ENCODE measurements around the gene MST1.

DNA sequence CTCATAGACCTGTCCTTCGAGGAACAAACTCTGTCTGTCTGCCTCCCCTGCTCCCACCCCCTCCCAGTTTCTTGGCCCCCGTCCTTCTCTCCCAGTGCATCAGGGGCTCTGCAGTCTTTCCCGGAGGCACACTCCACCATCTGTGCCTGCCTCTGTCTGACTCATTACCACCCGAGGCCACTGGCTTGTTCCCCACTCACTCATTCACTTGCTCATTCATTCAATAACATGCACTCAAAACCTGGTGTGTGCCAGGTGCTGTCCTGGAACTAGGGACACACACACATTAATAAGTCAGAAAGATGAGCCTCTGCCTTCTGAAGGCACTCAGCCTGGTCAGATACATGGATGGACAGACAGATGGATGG lies 17.8 kb upstream of the MST1 start:
- TF ChIP-seq, protein P1, sequence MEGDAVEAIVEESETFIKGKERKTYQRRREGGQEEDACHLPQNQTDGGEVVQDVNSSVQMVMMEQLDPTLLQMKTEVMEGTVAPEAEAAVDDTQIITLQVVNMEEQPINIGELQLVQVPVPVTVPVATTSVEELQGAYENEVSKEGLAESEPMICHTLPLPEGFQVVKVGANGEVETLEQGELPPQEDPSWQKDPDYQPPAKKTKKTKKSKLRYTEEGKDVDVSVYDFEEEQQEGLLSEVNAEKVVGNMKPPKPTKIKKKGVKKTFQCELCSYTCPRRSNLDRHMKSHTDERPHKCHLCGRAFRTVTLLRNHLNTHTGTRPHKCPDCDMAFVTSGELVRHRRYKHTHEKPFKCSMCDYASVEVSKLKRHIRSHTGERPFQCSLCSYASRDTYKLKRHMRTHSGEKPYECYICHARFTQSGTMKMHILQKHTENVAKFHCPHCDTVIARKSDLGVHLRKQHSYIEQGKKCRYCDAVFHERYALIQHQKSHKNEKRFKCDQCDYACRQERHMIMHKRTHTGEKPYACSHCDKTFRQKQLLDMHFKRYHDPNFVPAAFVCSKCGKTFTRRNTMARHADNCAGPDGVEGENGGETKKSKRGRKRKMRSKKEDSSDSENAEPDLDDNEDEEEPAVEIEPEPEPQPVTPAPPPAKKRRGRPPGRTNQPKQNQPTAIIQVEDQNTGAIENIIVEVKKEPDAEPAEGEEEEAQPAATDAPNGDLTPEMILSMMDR (IDR thresholded peaks at IDR 0.05) = no peak
- TF ChIP-seq POLR2A (IDR thresholded peaks at IDR 0.05) = no peak
